HepG2 (cell line): ENCODE data around the gene GADD45A. TPM values are rescaled to one million over a fixed set of nuclear protein-coding genes. Genes with fewer than 3 reads are reported as not detected.

Experiments
- IKZF4 ChIP-seq: sonication (generic); formaldehyde crosslinking; IDR thresholded peaks from 2 replicates; pipeline ENCODE4 v1.5.1; 2020; ENCODE audit warnings: borderline replicate concordance, mild to moderate bottlenecking, low read depth, missing genetic modification reagents; ENCODE audit errors: not compliant biosample characterization
- NFIB ChIP-seq: sonication (generic); formaldehyde crosslinking; IDR thresholded peaks from 2 replicates; pipeline ENCODE4 v1.9.0; 2021; ENCODE audit warnings: missing genetic modification reagents, mild to moderate bottlenecking, borderline replicate concordance
- SKI ChIP-seq: fragments of 450-650 bp; IDR thresholded peaks from one replicate; pipeline ENCODE4 v1.6.1; 2018; ENCODE audit warnings: mild to moderate bottlenecking; ENCODE audit not compliant: partially characterized antibody
- THAP7 ChIP-seq: sonication (generic); formaldehyde crosslinking; IDR thresholded peaks from 2 replicates; pipeline ENCODE4 v1.8.1; 2023; ENCODE audit warnings: mild to moderate bottlenecking, missing genetic modification reagents
- ZNF589 ChIP-seq: sonication (generic); formaldehyde crosslinking; conservative IDR thresholded peaks from 2 replicates; pipeline ENCODE4 v1.8.0; 2022; ENCODE audit warnings: mild to moderate bottlenecking, moderate library complexity, missing genetic modification reagents
- ZNF652 ChIP-seq: IDR thresholded peaks from 2 replicates; pipeline ENCODE4 v1.6.1; 2016; ENCODE audit warnings: low read depth, borderline replicate concordance
- polyA plus RNA-seq, 8 experiments: library from polyadenylated mRNA; depleted of rRNA in 3 of 8; stranded (reverse) in 7 of 8; unstranded in 1 of 8; fragments of >200 nt; fragmentation: Illumina TruSeq in 4 of 8; extraction: Trizol in 4 of 8; gene quantifications; 2 replicates each; pipeline versions ENCODE4 v1.2.1 to v1.2.3, GENCODE V29; 2011 to 2016; ENCODE audit warnings: low read depth in 4 of 8, missing spikeins in 1 of 8, mixed read lengths in 1 of 8; ENCODE audit not compliant: insufficient read depth in 1 of 8
- total RNA-seq, 5 experiments: library from RNA; depleted of rRNA; stranded (reverse); fragments of >200 nt; fragmentation: Illumina TruSeq; extraction: Trizol; gene quantifications; 2 replicates each; pipeline ENCODE4 v1.2.3, GENCODE V29; 2016; ENCODE audit warnings: low read depth in 1 of 5
- TF ChIP-seq, protein P1 (sequence below): sonication (generic); formaldehyde crosslinking; IDR thresholded peaks from 2 replicates; pipeline ENCODE4 v1.5.0; 2020; ENCODE audit warnings: mild to moderate bottlenecking, missing genetic modification reagents, borderline replicate concordance
- TF ChIP-seq, protein P2 (sequence below): sonication (generic); formaldehyde crosslinking; IDR thresholded peaks from 2 replicates; pipeline ENCODE4 v1.9.0; 2021; ENCODE audit warnings: missing genetic modification reagents, mild to moderate bottlenecking, borderline replicate concordance

GADD45A gene
- total and polyA plus RNA-seq, 2 of the 13 experiments (the other 11 are each of a cell fraction or from before 2014, with no cell fraction given), result 33.2 to 46.2 TPM

- TF ChIP-seq, protein P1, sequence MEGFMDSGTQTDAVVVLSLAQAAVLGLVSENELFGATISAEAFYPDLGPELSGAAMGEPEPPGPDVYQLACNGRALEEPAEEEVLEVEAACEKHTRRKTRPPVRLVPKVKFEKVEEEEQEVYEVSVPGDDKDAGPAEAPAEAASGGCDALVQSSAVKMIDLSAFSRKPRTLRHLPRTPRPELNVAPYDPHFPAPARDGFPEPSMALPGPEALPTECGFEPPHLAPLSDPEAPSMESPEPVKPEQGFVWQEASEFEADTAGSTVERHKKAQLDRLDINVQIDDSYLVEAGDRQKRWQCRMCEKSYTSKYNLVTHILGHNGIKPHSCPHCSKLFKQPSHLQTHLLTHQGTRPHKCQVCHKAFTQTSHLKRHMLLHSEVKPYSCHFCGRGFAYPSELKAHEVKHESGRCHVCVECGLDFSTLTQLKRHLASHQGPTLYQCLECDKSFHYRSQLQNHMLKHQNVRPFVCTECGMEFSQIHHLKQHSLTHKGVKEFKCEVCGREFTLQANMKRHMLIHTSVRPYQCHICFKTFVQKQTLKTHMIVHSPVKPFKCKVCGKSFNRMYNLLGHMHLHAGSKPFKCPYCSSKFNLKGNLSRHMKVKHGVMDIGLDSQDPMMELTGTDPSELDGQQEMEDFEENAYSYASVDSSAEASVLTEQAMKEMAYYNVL, result no peak
- TF ChIP-seq ZNF652 (CRISPR knock-in tag) (no peak), SKI (no peak), ZNF589 (CRISPR knock-in tag) (no peak), THAP7 (no peak), IKZF4 (CRISPR knock-in tag) (no peak), NFIB (no peak)
- TF ChIP-seq, protein P2, sequence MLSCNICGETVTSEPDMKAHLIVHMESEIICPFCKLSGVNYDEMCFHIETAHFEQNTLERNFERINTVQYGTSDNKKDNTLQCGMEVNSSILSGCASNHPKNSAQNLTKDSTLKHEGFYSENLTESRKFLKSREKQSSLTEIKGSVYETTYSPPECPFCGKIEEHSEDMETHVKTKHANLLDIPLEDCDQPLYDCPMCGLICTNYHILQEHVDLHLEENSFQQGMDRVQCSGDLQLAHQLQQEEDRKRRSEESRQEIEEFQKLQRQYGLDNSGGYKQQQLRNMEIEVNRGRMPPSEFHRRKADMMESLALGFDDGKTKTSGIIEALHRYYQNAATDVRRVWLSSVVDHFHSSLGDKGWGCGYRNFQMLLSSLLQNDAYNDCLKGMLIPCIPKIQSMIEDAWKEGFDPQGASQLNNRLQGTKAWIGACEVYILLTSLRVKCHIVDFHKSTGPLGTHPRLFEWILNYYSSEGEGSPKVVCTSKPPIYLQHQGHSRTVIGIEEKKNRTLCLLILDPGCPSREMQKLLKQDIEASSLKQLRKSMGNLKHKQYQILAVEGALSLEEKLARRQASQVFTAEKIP (CRISPR knock-in tag), result no peak
Measured at GRCh38 chr1:67644566-67644965, 40.4 kb upstream of the GADD45A start (continued).
